ENCODE results near the gene ABCA8.
"Not testable (repeated sequence)": the region's sequence is repeated elsewhere in the genome, so short reads cannot be mapped to it uniquely, and the experiment has no call there.

Gene ABCA8

GRCh38 chr17:68955181-68955841 is at the start of gene ABCA8:
TSS of gene ABCA8 (minus strand) at chr17:68955392. CDS start at chr17:68942034, 13,358 bp downstream.
- DNase-seq (ENCODE audit: low spot score): no peak

GRCh38 chr17:69004759-69005158 is 49.6 kb upstream of the ABCA8 start:
- not testable (repeated sequence) for DNase-seq (ENCODE audit: low spot score)

- DNase-seq (ENCODE audit: low spot score): not testable (repeated sequence)
Measured at GRCh38 chr17:68999743-69000142, 44.6 kb upstream of the ABCA8 start.

GRCh38 chr17:68993112-68993511 is 37.9 kb upstream of the ABCA8 start:
- DNase-seq (ENCODE audit: low spot score): peak; percentile 3

GRCh38 chr17:68987966-68988365 is 32.8 kb upstream of the ABCA8 start:
- no peak for DNase-seq (ENCODE audit: low spot score)

- DNase-seq (ENCODE audit: low spot score): no peak
Measured at GRCh38 chr17:68981288-68981687, 26.1 kb upstream of the ABCA8 start.

- no peak for DNase-seq (ENCODE audit: low spot score)
Measured at GRCh38 chr17:68973098-68973846, 18.1 kb upstream of the ABCA8 start.

GRCh38 chr17:68972119-68972704 is 17.0 kb upstream of the ABCA8 start:
- DNase-seq (ENCODE audit: low spot score): peak; percentile 30

- no peak for DNase-seq (ENCODE audit: low spot score)
Measured at GRCh38 chr17:68969101-68969500, 13.9 kb upstream of the ABCA8 start.

- no peak for DNase-seq (ENCODE audit: low spot score)
Measured at GRCh38 chr17:68963958-68964357, 8.8 kb upstream of the ABCA8 start.

- no peak for DNase-seq (ENCODE audit: low spot score)
Measured at GRCh38 chr17:68961214-68961882, 6.2 kb upstream of the ABCA8 start.

GRCh38 chr17:68959117-68959516 is 3.9 kb upstream of the ABCA8 start:
- not testable (repeated sequence) for DNase-seq (ENCODE audit: low spot score)

- no peak for DNase-seq (ENCODE audit: low spot score)
Measured at GRCh38 chr17:68957944-68958343, 2.8 kb upstream of the ABCA8 start.

- no peak for DNase-seq (ENCODE audit: low spot score)
Measured at GRCh38 chr17:68954146-68954896, 871 bp downstream of the ABCA8 start.

GRCh38 chr17:68953340-68953997 is 1.7 kb downstream of the ABCA8 start:
- no peak for DNase-seq (ENCODE audit: low spot score)

- DNase-seq (ENCODE audit: low spot score): no peak
Measured at GRCh38 chr17:68950725-68951124, 4.5 kb downstream of the ABCA8 start.

GRCh38 chr17:68947868-68948267 is 7.3 kb downstream of the ABCA8 start:
- not testable (repeated sequence) for DNase-seq (ENCODE audit: low spot score)

GRCh38 chr17:68944435-68945035 is 10.7 kb downstream of the ABCA8 start:
- DNase-seq (ENCODE audit: low spot score): no peak

- not testable (repeated sequence) for DNase-seq (ENCODE audit: low spot score)
Measured at GRCh38 chr17:68943812-68944182, 11.4 kb downstream of the ABCA8 start.

GRCh38 chr17:68943123-68943811 is 11.9 kb downstream of the ABCA8 start:
- no peak for DNase-seq (ENCODE audit: low spot score)

Measured in RKO (cell line).